ENCODE results near the gene BBS9.
"Not testable (repeated sequence)": the region's sequence is repeated elsewhere in the genome, so short reads cannot be mapped to it uniquely, and the experiment has no call there.

Gene BBS9

DNA sequence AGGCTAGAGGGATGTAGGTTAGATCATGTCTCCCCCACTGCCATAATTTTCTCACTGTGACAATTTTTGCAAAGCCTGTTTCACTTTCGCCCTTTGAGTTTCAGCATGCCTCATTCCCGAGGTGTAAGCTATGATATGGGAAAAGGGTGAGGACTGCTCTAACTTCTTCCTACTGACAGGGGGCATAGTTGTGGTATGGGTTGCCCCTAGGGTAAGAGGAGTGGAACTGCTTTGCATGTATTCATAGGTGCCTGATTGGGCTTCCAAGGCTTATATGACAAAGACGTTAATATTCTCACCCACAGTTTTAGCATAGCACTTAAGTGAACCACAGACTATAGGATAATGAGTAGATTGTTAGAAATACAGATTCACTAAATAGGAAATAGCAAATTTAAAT is 148.7 kb downstream of the BBS9 start:
- DNase-seq (ENCODE audit: low spot score) = no peak

DNA sequence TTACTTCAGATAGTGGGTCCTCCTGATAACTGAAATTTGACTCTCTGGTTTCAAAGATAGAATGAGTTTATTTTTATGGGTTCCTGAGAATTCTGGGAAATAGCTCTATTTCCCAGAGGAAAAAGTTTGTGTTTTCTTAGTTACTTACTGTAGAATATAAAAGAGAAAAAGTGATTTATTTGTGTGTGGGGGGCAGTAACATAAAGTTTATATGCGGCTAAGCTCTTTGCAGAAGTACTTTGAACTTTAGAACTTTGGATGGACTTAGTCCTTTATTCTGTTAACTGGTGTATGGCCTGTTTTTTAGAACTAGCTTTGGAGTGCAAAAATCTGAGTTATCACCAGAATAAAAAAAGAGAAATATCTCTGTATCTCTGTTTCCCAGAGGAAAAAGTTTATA is 157.1 kb downstream of the BBS9 start:
- no peak for DNase-seq (ENCODE audit: low spot score)

DNA sequence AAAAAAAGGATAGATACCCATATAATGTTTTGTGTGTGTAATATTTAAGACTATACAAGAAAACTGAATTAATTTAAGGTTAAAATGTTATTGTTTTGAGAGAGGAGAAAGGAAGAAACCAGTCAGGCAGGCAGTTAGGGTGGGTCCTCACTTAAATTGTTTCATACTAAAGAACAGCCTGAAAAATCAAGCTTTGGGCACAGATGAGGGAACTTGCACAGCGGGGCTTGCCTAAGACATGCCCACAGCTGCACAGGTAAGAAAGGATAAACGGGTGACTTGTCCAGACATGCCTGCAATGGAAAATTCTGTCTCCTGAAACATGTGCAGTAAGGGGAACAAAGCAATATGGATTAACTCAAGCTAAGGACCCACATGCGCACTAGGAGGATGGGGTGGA is 158.4 kb downstream of the BBS9 start:
- DNase-seq (ENCODE audit: low spot score) = no peak

DNA sequence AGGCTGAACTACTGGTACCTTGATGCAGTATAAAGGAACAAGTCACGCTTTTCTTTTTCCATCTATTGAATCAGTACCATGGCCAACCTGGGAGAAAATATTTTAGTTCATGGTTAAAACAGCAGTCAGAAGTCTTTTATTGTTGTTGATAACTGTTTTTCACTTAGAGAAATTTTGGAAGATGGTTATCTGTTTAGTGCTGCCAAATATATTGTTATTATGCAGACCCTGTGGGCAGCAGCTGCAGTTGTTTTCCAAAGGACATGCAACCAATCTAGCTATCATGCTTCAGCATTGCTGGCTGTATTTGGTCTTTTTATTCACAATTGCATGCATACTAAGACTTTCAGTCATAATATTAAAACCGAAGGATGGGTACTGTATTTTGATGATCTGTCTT is 169.5 kb downstream of the BBS9 start:
- DNase-seq (ENCODE audit: low spot score) = no peak

DNA sequence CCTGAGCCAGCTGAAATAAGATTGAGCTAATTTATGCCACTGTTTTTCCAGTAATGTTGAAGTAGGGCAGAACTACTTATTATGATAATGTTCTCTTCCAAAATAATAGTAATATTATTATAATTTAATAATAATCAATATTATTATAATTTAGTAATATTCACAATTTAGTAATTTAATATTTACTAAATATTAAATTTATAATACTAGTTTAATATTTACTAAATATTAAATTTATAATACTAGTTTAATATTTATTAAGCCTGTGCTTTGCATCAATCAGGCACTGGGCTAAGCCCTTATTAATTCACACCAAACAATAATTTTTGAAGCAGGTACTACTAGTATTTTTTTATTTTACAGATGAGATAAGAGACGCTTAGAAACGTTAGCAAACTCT is 170.1 kb downstream of the BBS9 start:
- DNase-seq (ENCODE audit: low spot score) = no peak

DNA sequence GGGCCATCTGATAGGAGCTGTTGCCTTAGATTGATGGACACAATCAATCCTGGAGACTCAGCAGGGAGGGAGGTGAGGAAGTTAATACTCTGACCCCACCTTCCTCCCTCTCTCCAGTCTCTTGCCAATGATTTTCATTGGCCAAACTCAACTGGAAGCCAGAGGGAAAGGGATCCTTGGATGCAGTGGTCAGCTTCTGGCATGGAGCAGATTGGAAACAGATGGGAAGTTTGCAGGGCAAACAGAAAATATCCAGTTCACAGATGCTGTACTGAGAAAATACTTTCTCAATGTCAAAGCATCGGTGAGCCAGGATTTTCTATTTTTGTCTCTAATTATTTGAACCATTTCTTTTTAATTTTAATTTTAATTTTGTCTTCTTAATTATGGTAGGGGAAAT is 170.8 kb downstream of the BBS9 start:
- DNase-seq (ENCODE audit: low spot score) = no peak

DNA sequence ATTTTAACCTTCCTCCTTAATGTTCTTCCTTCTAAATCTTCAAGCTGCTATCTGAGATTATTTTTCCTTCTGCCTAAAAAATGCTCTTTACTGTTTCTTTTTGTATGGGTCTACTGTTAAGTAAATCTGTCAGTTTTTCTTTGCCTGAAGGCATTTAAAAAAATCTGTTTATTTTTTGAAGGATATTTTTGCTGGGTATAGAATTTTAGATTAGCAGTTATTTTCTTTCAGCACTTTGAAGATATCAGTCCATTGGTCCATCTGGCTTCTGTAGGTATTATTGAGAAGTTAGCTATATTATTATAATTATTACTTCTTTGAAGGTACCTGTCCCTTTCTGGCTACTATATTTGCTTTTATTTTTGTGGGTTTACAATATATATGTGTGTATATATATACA is 171.4 kb downstream of the BBS9 start:
- DNase-seq (ENCODE audit: low spot score) = no peak

DNA sequence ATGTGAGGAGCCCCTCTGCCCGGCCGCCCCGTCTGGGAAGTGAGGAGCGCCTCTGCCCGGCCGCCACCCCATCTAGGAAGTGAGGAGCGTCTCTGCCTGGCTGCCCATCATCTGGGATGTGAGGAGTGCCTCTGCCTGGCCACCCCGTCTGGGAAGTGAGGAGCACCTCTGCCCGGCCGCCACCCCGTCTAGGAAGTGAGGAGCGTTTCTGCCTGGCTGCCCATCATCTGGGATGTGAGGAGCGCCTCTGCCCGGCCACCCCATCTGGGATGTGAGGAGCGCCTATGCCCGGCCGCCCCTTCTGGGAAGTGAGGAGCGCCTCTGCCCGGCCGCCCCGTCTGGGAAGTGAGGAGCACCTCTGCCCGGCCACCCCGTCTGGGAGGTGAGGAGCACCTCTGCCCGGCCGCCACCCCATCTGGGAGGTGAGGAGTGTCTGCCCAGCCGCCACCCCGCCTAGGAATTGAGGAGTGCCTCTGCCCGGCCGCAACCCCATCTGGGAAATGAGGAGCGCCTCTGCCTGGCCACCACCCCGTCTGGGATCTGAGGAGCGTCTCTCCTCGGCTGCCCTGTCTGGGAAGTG is 174.7 kb downstream of the BBS9 start:
- DNase-seq (ENCODE audit: low spot score) = not testable (repeated sequence)

DNA sequence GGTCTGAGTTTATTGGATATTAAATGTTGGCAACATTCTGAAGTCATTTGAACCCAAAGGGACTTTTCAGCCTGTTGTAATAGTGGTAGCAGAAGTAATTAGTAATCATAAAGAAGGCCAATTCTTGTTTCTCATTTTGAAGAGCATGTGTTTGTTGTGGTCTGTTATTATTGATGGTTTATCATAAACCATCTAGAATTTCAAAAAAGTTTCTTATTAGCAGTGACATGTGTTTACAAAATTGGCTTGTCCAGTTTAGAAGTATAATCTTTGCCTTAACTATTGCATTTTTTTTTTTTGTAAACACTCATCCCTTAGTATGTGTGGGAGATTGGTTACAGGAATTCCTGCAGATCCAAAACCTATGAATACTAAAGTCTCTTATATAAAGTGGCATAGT is 177.8 kb downstream of the BBS9 start:
- DNase-seq (ENCODE audit: low spot score) = no peak

DNA sequence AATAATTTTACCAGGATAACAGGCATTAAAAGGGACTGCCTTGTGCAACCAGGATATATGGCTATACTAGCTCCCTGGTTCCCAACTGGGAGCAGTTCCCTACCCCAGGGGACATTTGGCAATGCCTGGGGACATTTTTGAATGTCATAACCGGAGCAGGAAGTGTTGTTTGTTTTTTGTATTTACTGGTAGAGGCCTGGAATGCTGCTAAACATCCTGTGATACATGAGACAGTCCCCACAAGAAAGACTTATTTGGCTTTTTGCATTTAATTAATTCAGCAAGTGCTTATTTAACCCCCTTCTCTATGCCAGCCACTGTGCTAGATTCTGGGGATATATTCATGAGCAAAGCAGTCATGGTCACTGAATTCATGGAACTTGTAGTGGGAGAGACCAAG is 181.2 kb downstream of the BBS9 start:
- DNase-seq (ENCODE audit: low spot score) = no peak

DNA sequence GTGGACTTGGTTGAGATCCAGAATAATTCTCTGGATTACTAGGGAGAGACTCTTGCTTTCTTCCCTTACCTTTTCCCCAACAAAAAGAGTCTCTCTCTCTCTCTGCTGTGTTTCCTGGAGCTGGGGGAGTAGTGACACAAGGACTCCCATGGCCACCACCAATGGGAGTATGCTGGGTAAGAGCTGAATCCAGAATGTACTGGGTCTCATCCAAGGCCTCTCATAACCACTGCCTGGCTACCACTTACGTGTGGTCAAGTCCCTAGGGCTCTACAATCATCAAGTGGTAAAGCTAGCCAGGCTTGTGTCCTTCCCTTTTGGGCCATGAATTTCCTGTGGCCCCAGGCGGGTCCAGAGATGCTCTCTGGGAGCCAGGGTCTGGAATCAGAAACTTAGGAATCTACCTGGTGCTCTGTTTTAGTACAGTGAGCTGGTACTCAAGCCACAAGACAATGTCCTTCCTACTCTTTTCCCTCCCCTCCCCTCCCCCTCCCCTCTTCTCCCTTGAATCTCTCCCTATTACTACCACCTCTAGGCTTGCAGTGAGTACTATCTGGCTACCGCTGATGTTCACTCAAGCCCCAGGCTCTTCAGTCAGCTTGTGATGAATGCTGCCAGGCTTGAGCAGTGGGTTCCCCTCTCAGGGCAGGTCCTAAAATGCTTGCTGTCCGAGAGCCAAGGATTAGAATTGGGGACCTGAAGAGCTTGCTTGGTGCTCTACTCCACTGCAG is 196.6 kb downstream of the BBS9 start:
- no peak for DNase-seq (ENCODE audit: low spot score)

DNA sequence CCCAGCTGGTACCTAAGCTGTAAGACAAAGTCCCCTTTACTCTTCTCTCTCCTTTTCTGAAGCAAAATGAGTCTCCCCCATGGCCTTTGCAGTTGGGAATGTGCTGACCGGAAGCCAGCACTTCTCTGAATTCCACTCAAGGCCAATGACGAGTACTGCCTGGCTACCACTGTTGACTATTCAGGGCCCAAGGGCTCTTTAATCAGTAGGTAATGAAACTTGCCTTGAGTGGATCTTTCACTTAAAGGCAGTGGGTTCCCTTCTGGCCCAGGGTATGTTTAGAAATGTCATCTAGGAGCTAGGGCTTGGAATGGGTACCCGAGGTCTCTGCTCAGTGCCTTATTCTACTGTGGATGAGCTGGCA is 197.1 kb downstream of the BBS9 start:
- no peak for DNase-seq (ENCODE audit: low spot score)

DNA sequence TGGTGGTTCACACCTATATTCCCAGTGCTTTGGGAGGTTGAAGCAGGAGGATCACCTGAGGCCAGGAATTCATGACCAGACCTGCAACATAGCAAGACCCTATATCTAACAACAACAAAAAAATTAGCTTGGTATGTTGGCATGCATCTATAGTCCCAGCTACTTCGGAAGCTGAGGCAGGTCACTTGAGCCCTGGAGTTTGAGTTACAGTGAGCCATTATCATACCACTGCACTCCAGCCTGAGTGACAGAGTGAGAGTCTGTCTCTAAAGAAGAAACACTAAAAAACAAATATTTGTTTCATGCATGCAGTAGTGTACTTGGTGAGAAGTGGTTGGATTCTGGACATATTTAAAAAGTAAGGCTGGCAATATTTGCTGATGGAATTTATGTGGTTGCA is 198.1 kb downstream of the BBS9 start:
- DNase-seq (ENCODE audit: low spot score) = no peak

DNA sequence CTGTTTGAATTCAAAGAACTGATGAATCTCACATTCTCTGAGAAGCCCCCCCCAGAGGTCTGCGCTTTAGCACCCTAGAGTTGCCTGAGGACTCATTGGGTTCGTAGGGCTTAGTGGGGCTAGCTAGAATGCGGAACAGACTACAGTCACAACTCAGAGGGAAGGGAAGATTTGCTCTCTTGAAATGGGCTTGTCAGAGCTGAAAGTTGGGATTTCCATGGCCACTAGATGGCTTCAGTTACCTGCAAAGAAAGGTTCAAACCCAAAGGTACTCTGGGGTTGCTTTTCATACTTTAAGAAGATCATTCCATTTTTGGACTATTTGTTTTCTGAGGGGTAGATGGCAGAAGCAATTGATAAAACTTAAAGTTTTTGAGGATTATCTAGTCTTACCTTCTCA is 205.0 kb downstream of the BBS9 start:
- peak; percentile 30 for DNase-seq (ENCODE audit: low spot score)

DNA sequence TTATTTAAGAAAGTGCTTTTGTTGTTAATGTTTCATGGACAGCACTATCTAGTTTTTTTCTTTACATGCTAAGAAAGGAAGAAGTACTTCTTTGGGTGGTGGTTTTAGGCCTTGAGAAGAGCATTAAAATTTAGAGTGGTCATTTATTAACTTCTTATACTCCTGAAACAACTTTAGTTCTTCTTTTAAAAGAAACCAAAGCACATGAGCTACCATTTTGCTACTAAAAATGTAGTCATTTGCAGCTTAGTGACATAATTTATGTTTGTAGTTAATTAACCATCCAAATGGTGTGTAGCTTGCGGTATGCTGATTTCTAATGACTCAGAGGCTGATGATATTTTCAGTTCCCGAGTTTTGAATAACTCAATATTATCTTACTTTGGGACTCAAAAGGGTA is 207.5 kb downstream of the BBS9 start:
- no peak for DNase-seq (ENCODE audit: low spot score)

DNA sequence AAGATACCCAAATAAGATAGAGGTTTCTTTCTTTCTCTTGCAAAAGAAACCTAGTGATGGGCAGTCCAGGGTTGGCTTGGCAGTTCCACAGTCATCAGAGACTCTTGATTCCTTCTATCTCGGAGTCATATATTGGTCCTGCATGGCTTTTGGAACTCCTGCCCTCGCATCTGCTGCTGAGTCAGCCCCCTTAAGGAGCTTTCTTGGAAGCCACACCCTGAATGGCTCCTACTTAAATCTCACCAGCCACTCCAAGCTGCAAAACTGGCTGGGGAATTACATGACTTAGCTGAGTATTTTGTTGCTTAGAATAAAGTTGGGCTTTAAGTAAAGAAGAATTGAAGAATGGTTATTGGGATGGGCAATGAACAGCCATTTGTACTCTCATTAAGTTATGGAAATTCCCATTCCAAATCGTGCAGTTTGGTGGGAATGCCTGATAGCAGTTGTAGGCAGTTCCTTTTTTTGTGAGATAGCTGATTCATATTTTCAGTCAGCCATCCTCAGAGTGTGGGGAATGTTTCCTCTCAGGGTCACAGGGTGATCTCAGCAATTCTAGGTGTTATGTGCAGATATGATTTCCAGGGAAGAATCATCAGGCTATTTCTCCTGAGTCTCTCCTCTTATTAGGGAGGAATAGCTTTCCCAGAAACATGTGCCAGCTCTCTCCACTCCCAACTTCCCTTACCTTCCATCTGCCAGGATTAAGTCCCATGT is 209.9 kb downstream of the BBS9 start:
- no peak for DNase-seq (ENCODE audit: low spot score)

DNA sequence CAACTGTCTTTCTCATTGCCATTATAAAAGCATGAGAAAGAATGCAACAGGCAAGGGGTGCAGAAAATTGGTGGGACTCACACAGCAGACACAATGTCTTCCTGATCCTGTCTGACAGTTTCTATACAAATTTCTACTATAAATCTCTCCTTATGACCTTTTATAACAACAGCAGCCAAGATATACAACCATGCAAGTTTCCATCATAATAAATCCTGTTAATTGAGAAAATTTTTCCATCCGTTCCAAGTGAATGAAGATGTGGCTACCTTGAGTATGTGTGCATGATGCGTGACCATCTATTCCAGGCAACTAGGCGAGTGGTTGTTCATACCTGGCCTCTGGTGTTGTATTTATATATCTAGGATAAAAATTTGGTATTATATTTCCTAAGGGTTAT is 216.7 kb downstream of the BBS9 start:
- DNase-seq (ENCODE audit: low spot score) = no peak

DNA sequence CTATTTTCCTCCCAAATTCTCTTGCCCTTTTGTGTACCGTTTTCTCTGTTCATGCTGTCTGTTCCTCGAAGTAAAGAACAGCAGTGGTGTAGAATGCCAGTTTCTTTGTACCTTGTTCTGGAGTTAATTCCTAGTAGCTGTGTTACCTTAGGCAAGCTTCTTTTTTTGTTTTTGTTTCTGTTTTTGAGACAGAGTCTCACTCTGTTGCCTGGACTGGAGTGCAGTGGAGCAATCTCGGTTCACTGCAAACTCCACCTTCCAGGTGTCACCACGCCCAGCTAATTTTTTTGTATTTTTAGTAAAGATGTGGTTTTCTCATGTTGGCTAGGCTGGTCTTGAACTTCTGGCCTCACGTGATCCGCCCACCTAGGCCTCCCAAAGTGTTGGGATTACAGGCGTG is 221.2 kb downstream of the BBS9 start:
- no peak for DNase-seq (ENCODE audit: low spot score)

DNA sequence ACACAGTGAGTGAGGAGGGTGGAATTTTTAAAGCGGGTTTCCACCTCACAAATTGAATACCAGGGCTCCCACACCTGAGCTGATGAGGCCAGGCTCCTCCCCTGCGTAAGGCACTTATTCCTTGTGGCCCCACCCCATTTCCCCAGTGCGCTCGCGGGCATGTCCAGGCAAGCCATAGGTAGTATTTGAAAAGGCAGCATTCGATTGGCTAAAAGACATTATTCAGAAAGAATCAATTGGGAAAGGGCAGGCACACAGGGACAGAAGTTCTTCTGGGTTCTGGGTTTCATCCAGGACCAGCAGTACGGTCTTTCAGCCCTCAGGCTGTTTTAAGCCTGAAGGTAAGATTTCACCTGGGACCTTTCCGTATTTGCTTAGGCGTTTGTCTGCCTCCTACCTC is 222.3 kb downstream of the BBS9 start:
- no peak for DNase-seq (ENCODE audit: low spot score)

DNA sequence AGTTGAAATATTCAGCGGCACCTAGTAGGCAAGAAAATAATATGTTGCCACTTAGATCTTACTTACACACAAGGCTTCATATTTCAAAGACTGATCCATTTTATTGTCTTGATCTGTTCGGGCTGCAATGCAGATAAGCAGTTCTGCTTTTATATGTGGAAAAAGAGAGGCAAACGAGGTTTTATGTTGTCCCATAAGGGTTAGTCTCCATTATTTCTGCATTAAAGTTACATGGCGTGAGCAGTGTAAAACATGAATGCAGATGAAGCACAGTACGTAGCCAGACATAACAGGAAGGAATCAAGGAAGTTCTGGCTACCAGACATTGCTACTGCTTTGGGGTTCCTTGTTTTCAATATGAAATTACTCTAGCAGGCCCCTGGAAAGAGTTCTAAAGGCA is 224.8 kb downstream of the BBS9 start:
- no peak for DNase-seq (ENCODE audit: low spot score)

DNA sequence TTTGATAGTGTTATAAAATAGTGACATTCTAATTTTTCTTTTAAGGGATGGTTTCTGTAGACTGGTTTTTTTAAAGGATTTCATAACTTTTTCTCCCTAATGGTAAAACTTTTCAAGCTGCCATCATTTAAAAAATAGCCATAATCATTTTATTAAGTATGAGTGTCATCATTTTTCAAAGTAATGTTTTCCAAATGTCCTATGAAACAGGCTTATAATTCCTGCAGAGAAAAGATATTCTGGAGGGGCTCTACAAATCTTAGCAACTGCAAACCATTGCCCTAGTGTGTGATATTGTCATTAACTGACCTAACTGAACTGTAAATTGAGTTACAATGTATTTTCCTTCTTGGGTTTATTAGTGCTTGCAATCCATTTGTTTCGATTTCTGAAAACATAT is 226.0 kb downstream of the BBS9 start:
- no peak for DNase-seq (ENCODE audit: low spot score)

DNA sequence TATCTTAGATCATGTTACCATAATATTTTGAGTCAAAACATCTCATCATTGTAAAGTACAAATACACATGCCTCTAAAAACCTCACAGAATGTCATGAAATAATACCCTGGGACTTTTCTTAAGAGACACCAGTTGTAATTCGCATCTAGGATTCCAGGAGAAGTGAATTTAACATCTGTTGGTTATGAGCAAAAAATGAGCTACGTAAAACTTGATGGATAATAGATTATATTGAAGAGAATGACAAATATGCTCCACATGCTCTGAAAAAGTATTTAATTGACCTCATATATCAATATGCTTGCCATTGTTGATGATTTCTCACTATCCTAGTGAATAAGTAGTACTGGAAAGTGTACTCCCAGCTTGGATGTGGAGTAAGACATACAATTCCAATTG is 227.0 kb downstream of the BBS9 start:
- no peak for DNase-seq (ENCODE audit: low spot score)

DNA sequence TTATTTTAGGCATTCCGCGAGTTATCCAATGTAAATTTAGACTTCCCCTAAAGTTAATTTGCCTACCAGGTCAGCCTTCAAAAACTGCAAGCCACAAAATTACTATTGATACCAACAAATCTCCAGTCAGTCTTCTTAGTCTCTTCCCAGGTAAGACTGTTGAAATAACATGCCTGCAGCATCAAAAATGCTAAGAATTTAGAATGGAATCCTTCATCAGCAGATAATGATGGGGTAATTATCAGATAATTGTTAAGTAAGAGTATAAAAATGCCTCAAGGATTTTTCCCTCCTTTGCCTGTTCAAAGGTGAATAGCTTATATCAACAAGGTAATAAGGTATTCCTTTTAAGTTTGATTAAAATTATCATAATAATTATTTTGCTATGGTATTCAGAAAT is 228.5 kb downstream of the BBS9 start:
- DNase-seq (ENCODE audit: low spot score) = no peak

DNA sequence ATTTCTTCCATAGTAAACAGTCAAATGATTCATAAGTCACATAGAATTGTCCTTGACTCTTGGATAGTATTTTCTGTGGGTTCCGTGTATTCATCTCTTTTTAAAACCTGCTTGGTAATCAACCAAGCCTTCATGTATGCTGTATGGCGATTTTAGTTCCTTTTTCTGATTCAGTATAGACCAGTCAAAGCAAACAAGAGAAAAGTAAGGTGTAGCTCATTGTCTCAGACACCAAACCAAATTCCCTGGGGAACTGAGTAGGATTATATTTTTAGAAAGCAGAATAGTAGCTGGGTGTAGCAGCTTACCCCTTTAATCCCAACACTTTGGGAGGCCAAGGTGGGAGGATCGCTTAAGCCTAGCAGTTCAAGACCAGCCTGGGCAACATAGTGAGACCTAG is 240.5 kb downstream of the BBS9 start:
- no peak for DNase-seq (ENCODE audit: low spot score)
